Measurements from ENCODE around the gene NHEJ1. TPM values are rescaled to one million over a fixed set of nuclear protein-coding genes. Genes with fewer than 3 reads are reported as not detected.

Gene NHEJ1
- total and polyA plus RNA-seq, 2 donors (not counting 3 experiments of a cell fraction or from before 2014, with no cell fraction given): 12.8 to 12.9 TPM

DNA sequence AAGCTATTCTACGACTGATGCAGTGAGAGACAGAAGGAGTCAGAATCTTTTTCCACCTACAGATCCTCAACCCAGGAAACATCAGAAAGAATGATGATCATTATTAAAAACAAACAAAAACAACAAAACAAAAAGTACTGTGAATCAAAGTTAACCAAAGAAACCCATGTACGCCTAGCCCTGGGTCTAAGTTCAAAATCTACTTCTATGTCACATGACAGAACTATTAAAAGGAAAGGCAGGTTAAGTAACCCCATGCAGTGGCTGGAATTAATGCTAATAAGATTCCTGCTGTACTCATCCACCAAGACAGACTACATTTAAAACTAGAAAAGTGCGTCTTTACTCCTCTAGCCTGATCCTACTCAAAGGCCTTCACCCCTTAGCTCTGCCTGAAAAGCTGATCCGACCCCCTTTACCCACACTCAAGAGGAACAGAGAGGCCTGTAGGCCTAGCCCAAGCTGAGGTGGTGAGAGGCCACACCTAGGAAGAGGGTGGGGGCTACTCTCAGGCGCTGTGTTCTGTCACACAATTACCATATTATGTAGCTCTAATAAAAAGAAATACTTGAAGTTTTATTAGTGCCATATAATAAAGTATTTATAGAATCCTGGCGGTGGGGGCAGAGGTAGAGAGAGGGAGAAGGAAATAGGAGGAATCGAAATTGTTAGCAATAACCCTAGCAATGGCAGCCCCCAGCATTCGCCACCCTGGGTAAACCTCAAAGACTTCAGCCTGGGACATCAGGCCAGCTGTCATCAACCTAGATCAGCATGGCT is 37.1 kb downstream of the NHEJ1 start:
- CTCF ChIA-PET: interaction anchor here (0.8 to 9.5 kb wide), 8 partner anchors 19 to 247 kb away, joined by 3 to 178 read pairs (median 53); partner anchors contain the start of gene IHH

More for the DNA sequence above, 37.1 kb downstream of the NHEJ1 start:
- H3K36me3 ChIP-seq (ENCODE audit: control insufficient read depth in 2 of 2, extremely low read depth in 1 of 2, insufficient read depth in 2 of 2, low read length in 2 of 2): no peaks in the 10 kb centered on the region
- POLR2A ChIA-PET: no interaction called here
- intact Hi-C loops (cut with micrococcal nuclease): no loop called here
- dilution Hi-C loops (cut with MboI; ENCODE audit: extremely low pct_ligation_motif_present, low sequenced_read_pairs): no loop called here
- H3K4me1 ChIP-seq (ENCODE audit: control insufficient read depth, extremely low read depth, insufficient read depth, low read length): no peaks in the 10 kb centered on the region
- H3K27me3 ChIP-seq (ENCODE audit: control insufficient read depth in 2 of 2, insufficient read depth in 2 of 2, low read length in 2 of 2): no peaks in the 10 kb centered on the region
- no peaks in the 10 kb centered on the region for H4K20me1 ChIP-seq (replicated peaks; ENCODE audit: control insufficient read depth, extremely low read depth, insufficient read depth, low read length)
- no peak overlapping the region for H3K9ac ChIP-seq (replicated peaks; ENCODE audit: extremely low read depth, insufficient read depth, low read length)
- DNase-seq (ENCODE audit: low read depth, low spot score) (no peak), FAIRE-seq (no peak)
- no peaks in the 10 kb centered on the region for H3K9me1 ChIP-seq (replicated peaks; ENCODE audit: control insufficient read depth, extremely low read depth, insufficient read depth, low read length)
- H2AFZ ChIP-seq (ENCODE audit: low read depth, low read length): no peak overlapping the region
- TF ChIP-seq MYC (IDR thresholded peaks at IDR 0.05; ENCODE audit: low read depth, low read length) (no peak), POLR2AphosphoS5 (IDR thresholded peaks at IDR 0.05; ENCODE audit: insufficient read depth, low read depth, low read length) (no peak), EZH2 (IDR thresholded peaks at IDR 0.05; ENCODE audit: borderline replicate concordance, low read depth, low read length, severe bottlenecking) (no peak), JUN (IDR thresholded peaks at IDR 0.05; ENCODE audit: borderline replicate concordance, insufficient read depth, insufficient read length, low read depth) (no peak), GATA2 (IDR thresholded peaks at IDR 0.05; ENCODE audit: insufficient read depth, insufficient read length, low read depth, low read length) (no peak), FOS (IDR thresholded peaks at IDR 0.05; ENCODE audit: borderline replicate concordance, insufficient read depth, low read length) (no peak), POLR2A (IDR thresholded peaks at IDR 0.05; ENCODE audit: low read depth, low read length) (no peak)
- TF ChIP-seq, protein P1, sequence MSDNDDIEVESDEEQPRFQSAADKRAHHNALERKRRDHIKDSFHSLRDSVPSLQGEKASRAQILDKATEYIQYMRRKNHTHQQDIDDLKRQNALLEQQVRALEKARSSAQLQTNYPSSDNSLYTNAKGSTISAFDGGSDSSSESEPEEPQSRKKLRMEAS (IDR thresholded peaks at IDR 0.05; ENCODE audit: insufficient read depth, insufficient read length): no peak
- TF ChIP-seq, protein P2, sequence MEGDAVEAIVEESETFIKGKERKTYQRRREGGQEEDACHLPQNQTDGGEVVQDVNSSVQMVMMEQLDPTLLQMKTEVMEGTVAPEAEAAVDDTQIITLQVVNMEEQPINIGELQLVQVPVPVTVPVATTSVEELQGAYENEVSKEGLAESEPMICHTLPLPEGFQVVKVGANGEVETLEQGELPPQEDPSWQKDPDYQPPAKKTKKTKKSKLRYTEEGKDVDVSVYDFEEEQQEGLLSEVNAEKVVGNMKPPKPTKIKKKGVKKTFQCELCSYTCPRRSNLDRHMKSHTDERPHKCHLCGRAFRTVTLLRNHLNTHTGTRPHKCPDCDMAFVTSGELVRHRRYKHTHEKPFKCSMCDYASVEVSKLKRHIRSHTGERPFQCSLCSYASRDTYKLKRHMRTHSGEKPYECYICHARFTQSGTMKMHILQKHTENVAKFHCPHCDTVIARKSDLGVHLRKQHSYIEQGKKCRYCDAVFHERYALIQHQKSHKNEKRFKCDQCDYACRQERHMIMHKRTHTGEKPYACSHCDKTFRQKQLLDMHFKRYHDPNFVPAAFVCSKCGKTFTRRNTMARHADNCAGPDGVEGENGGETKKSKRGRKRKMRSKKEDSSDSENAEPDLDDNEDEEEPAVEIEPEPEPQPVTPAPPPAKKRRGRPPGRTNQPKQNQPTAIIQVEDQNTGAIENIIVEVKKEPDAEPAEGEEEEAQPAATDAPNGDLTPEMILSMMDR (IDR thresholded peaks at IDR 0.05; ENCODE audit: extremely low read depth in 1 of 2, insufficient read depth in 1 of 2, low read depth in 1 of 2, low read length in 2 of 2): no peak
- BruUV-seq (replicated peaks): no TSS peak
- no peaks in the 10 kb centered on the region for H3K79me2 ChIP-seq (ENCODE audit: control insufficient read depth, insufficient read depth, low read length)
- no peak overlapping the region for H3K27ac ChIP-seq (ENCODE audit: insufficient read depth, low read depth, low read length)
- H3K9me3 ChIP-seq (replicated peaks; ENCODE audit: control insufficient read depth, insufficient read depth, low read length): no peaks in the 10 kb centered on the region
- no peak overlapping the region for H3K4me2 ChIP-seq (ENCODE audit: insufficient read depth, low read length)
- no peak overlapping the region for H3K4me3 ChIP-seq (replicated peaks in 1 of 3; ENCODE audit: insufficient read depth in 1 of 3, low read depth in 1 of 3, low read length in 3 of 3)
